Mesothelial cell of epicardium (in vitro differentiated cells): ENCODE data around the gene ZNF740. TPM values are rescaled to one million over a fixed set of nuclear protein-coding genes. Genes with fewer than 3 reads are reported as not detected.
"Not testable (repeated sequence)": the region's sequence is repeated elsewhere in the genome, so short reads cannot be mapped to it uniquely, and the experiment has no call there.

ENCODE experiments used
- DNase-seq, 2 experiments: peaks; one replicate each; pipeline ENCODE4 v3.0.0; 2021; ENCODE audit warnings: low spot score in 2 of 2; ENCODE audit not compliant: unreplicated experiment in 2 of 2
- H3K27ac Mint-ChIP-seq: 2 replicates; pipeline ENCODE4 v1.8.0; 2021; ENCODE audit warnings: mixed read lengths
- H3K27me3 Mint-ChIP-seq: 2 replicates; pipeline ENCODE4 v1.8.0; 2021; ENCODE audit warnings: low read depth, mixed read lengths
- H3K36me3 Mint-ChIP-seq: 2 replicates; pipeline ENCODE4 v1.8.0; 2021; ENCODE audit warnings: mixed read lengths
- H3K4me1 Mint-ChIP-seq: 2 replicates; pipeline ENCODE4 v1.8.0; 2021; ENCODE audit warnings: mixed read lengths
- H3K4me3 Mint-ChIP-seq: 2 replicates; pipeline ENCODE4 v1.8.0; 2021; ENCODE audit warnings: mild to moderate bottlenecking, moderate library complexity, mixed read lengths
- H3K9me3 Mint-ChIP-seq: 2 replicates; pipeline ENCODE4 v1.8.0; 2021; ENCODE audit warnings: mixed read lengths
- CTCF ChIP-seq: fragments of 200-600 bp; sonication (generic); IDR thresholded peaks from one replicate; pipeline ENCODE4 v1.5.0; 2021; ENCODE audit warnings: antibody characterized with exemption; ENCODE audit not compliant: unreplicated experiment
- total RNA-seq: library from RNA; stranded (reverse); gene quantifications from 3 replicates; pipeline ENCODE4 v1.2.1, GENCODE V29; 2021

Gene ZNF740
- total RNA-seq, 1 donor from 2014 or later: 97.5 TPM

- no peak overlapping the region for H3K4me3 Mint-ChIP-seq
- peaks cover 19% of the 10 kb centered on the region for H3K36me3 Mint-ChIP-seq
- no peak for TF ChIP-seq CTCF
- no peak overlapping the region for H3K27ac Mint-ChIP-seq
- no peaks in the 10 kb centered on the region for H3K9me3 Mint-ChIP-seq
- no peaks in the 10 kb centered on the region for H3K4me1 Mint-ChIP-seq
- DNase-seq: no peak
- no peaks in the 10 kb centered on the region for H3K27me3 Mint-ChIP-seq
Observed at GRCh38 chr12:53160000-53160399, 20.5 kb upstream of the ZNF740 start.

GRCh38 chr12:53160673-53161072 is 19.8 kb upstream of the ZNF740 start:
- no peak overlapping the region for H3K27ac Mint-ChIP-seq
- peaks cover 21% of the 10 kb centered on the region for H3K36me3 Mint-ChIP-seq
- no peak overlapping the region for H3K4me3 Mint-ChIP-seq
- H3K4me1 Mint-ChIP-seq: no peaks in the 10 kb centered on the region
- TF ChIP-seq CTCF: no peak
- H3K27me3 Mint-ChIP-seq: no peaks in the 10 kb centered on the region
- no peak for DNase-seq
- no peaks in the 10 kb centered on the region for H3K9me3 Mint-ChIP-seq

- Mint-ChIP-seq H3K9me3 (no peaks in the 10 kb centered on the region), H3K4me3 (no peak overlapping the region), H3K4me1 (no peaks in the 10 kb centered on the region), H3K27ac (no peak overlapping the region), H3K27me3 (no peaks in the 10 kb centered on the region), H3K36me3 (peaks cover 27% of the 10 kb centered on the region)
- no peak for DNase-seq
- TF ChIP-seq CTCF: no peak
Observed at GRCh38 chr12:53161119-53161911, 19.2 kb upstream of the ZNF740 start.

- H3K9me3 Mint-ChIP-seq, H3K27me3 Mint-ChIP-seq, H3K27ac Mint-ChIP-seq, DNase-seq, H3K4me3 Mint-ChIP-seq, H3K4me1 Mint-ChIP-seq: not testable (repeated sequence)
- peaks cover 40% of the 10 kb centered on the region for H3K36me3 Mint-ChIP-seq
Observed at GRCh38 chr12:53163008-53163407, 17.5 kb upstream of the ZNF740 start.

GRCh38 chr12:53166837-53167236 is 13.7 kb upstream of the ZNF740 start:
- no peak overlapping the region for H3K4me3 Mint-ChIP-seq
- DNase-seq: no peak
- H3K27ac Mint-ChIP-seq: no peak overlapping the region
- peaks cover 13% of the 10 kb centered on the region for H3K4me1 Mint-ChIP-seq
- H3K36me3 Mint-ChIP-seq: peaks cover 46% of the 10 kb centered on the region
- no peaks in the 10 kb centered on the region for H3K9me3 Mint-ChIP-seq
- no peak for TF ChIP-seq CTCF
- H3K27me3 Mint-ChIP-seq: no peaks in the 10 kb centered on the region

GRCh38 chr12:53169644-53170043 is 10.9 kb upstream of the ZNF740 start:
- peaks cover 33% of the 10 kb centered on the region for H3K36me3 Mint-ChIP-seq
- no peak overlapping the region for H3K4me3 Mint-ChIP-seq
- no peak for DNase-seq
- H3K4me1 Mint-ChIP-seq: peaks cover 29% of the 10 kb centered on the region
- H3K27ac Mint-ChIP-seq: peak overlapping the region; percentile 31
- H3K9me3 Mint-ChIP-seq: no peaks in the 10 kb centered on the region
- no peak for TF ChIP-seq CTCF
- no peaks in the 10 kb centered on the region for H3K27me3 Mint-ChIP-seq
